H1 (cell line): ENCODE measurements around the gene PI4KA. TPM values are rescaled to one million over a fixed set of nuclear protein-coding genes. Genes with fewer than 3 reads are reported as not detected.
A peak's percentile ranks its signal among the peaks of the same experiment; 100 is the strongest.

Experiments
- CTCF ChIA-PET: fragments of 300-600 bp; sonication (Branson Sonifier 250); formaldehyde crosslinking; loops from one replicate; lab custom pipeline; 2021; ENCODE audit not compliant: partially characterized antibody; lab: Charles Lee
- POLR2A ChIA-PET: fragments of 300-600 bp; sonication (Branson Sonifier 250); formaldehyde crosslinking; loops from one replicate; lab custom pipeline; 2021; ENCODE audit warnings: inconsistent platforms; ENCODE audit not compliant: partially characterized antibody; lab: Charles Lee
- DNase-seq, 2 experiments: peaks; one replicate each; pipeline versions ENCODE4 v3.0.0 to v3.0.0-alpha.2; 2010 to 2022; ENCODE audit warnings: low spot score in 2 of 2, low read depth in 1 of 2, mixed read lengths in 1 of 2
- FAIRE-seq: peaks from 2 replicates; lab custom pipeline; 2011; peaks lifted over from hg19 to GRCh38; lab: Jason Lieb, UNC
- H2AFZ ChIP-seq: 2 replicates; pipeline ENCODE4 v1.8.1; 2012; ENCODE audit warnings: low read length, inconsistent platforms
- H2AK5ac ChIP-seq: 2 replicates; pipeline ENCODE4 v1.6.1; 2013; ENCODE audit warnings: low read depth, low read length
- H2BK120ac ChIP-seq: replicated peaks from 2 replicates; pipeline ENCODE3; 2013; ENCODE audit warnings: low read depth, low read length, inconsistent platforms
- H2BK12ac ChIP-seq: 2 replicates; pipeline ENCODE4 v1.6.1; 2013; ENCODE audit warnings: low read depth, low read length
- H2BK15ac ChIP-seq: 2 replicates; pipeline ENCODE4 v1.6.1; 2013; ENCODE audit warnings: low read length
- H2BK20ac ChIP-seq: 2 replicates; pipeline ENCODE4 v1.6.1; 2013; ENCODE audit warnings: low read length
- H2BK5ac ChIP-seq: 2 replicates; pipeline ENCODE4 v1.6.1; 2013; ENCODE audit warnings: low read depth, low read length
- H3K14ac ChIP-seq: 2 replicates; pipeline ENCODE4 v1.6.1; 2013; ENCODE audit warnings: inconsistent platforms; ENCODE audit not compliant: insufficient read length
- H3K18ac ChIP-seq: 2 replicates; pipeline ENCODE4 v1.6.1; 2013; ENCODE audit warnings: low read length; ENCODE audit errors: extremely low read depth
- H3K23ac ChIP-seq: 2 replicates; pipeline ENCODE4 v1.6.1; 2013; ENCODE audit warnings: inconsistent platforms; ENCODE audit not compliant: insufficient read length
- H3K23me2 ChIP-seq: 2 replicates; pipeline ENCODE4 v1.6.1; 2013; ENCODE audit warnings: low read depth, low read length
- H3K27ac ChIP-seq: 2 replicates; pipeline ENCODE4 v1.6.1; 2011; ENCODE audit warnings: low read depth, low read length, inconsistent platforms
- H3K27me3 ChIP-seq, 4 experiments: replicated peaks in 1 of 4; 1 replicate in 1 of 4; 2 replicates in 3 of 4; pipeline versions ENCODE4 v1.6.1 to v1.8.1; 2011 to 2013; ENCODE audit warnings: low read length in 3 of 4, mild to moderate bottlenecking in 3 of 4, inconsistent platforms in 2 of 4, mixed read lengths in 2 of 4, moderate library complexity in 1 of 4; ENCODE audit not compliant: control insufficient read depth in 3 of 4, insufficient read depth in 3 of 4; ENCODE audit errors: extremely low read depth in 1 of 4
- H3K36me3 ChIP-seq, 4 experiments: 2 replicates each; pipeline versions ENCODE4 v1.6.1 to v1.8.1; 2011 to 2013; ENCODE audit warnings: mild to moderate bottlenecking in 4 of 4, low read length in 3 of 4, moderate library complexity in 2 of 4, control low read depth in 1 of 4, inconsistent platforms in 1 of 4; ENCODE audit not compliant: insufficient read depth in 4 of 4, control insufficient read depth in 2 of 4
- H3K4ac ChIP-seq: replicated peaks from 2 replicates; pipeline ENCODE3; 2013; ENCODE audit warnings: low read length, low read depth, mixed read lengths, inconsistent platforms; ENCODE audit not compliant: insufficient read length
- H3K4me1 ChIP-seq, 4 experiments: replicated peaks in 1 of 4; 1 replicate in 1 of 4; 2 replicates in 3 of 4; pipeline versions ENCODE4 v1.6.1 to v1.8.1; 2011 to 2013; ENCODE audit warnings: low read length in 3 of 4, inconsistent platforms in 2 of 4, mixed read lengths in 1 of 4; ENCODE audit not compliant: insufficient read depth in 4 of 4, control insufficient read depth in 3 of 4
- H3K4me2 ChIP-seq, 2 experiments: 2 replicates each; pipeline versions ENCODE4 v1.6.1 to v1.8.1; 2011 to 2013; ENCODE audit warnings: low read depth in 2 of 2, low read length in 2 of 2, control low read depth in 1 of 2, inconsistent platforms in 1 of 2, mild to moderate bottlenecking in 1 of 2; ENCODE audit not compliant: insufficient read depth in 1 of 2
- H3K4me3 ChIP-seq, 4 experiments: fragments of 200-600, 300-600 bp in 1 of 4; sonication (generic), shearing (Covaris generic), sonication (Bioruptor Twin) in 1 of 4; 2 replicates each; pipeline versions ENCODE4 v1.5.1 to v1.8.1; 2011 to 2016; ENCODE audit warnings: low read length in 4 of 4, low read depth in 3 of 4, control low read depth in 2 of 4, inconsistent platforms in 2 of 4, mild to moderate bottlenecking in 2 of 4, mixed read lengths in 1 of 4, moderate library complexity in 1 of 4; ENCODE audit not compliant: insufficient read depth in 2 of 4; ENCODE audit errors: extremely low read depth in 1 of 4
- H3K56ac ChIP-seq: replicated peaks from 2 replicates; pipeline ENCODE3; 2013; ENCODE audit warnings: low read depth, mild to moderate bottlenecking, mixed read lengths, low read length, inconsistent platforms; ENCODE audit not compliant: insufficient read length
- H3K79me1 ChIP-seq: 2 replicates; pipeline ENCODE4 v1.6.1; 2013; ENCODE audit warnings: low read depth, low read length, control low read depth
- H3K79me2 ChIP-seq, 2 experiments: 2 replicates each; pipeline versions ENCODE4 v1.6.1 to v1.8.1; 2012 to 2013; ENCODE audit warnings: low read length in 2 of 2, mild to moderate bottlenecking in 2 of 2, inconsistent platforms in 1 of 2; ENCODE audit not compliant: insufficient read depth in 2 of 2, control insufficient read depth in 1 of 2
- H3K9ac ChIP-seq, 4 experiments: replicated peaks in 1 of 4; 1 replicate in 1 of 4; 2 replicates in 3 of 4; pipeline versions ENCODE4 v1.6.1 to v1.8.1; 2011 to 2013; ENCODE audit warnings: low read depth in 3 of 4, low read length in 3 of 4, control low read depth in 2 of 4, mild to moderate bottlenecking in 2 of 4, moderate library complexity in 2 of 4, inconsistent platforms in 1 of 4; ENCODE audit errors: extremely low read depth in 1 of 4
- H3K9me3 ChIP-seq, 2 experiments: 2 replicates each; pipeline versions ENCODE4 v1.6.1 to v1.8.1; 2012 to 2013; ENCODE audit warnings: mild to moderate bottlenecking in 2 of 2, moderate library complexity in 2 of 2, control low read depth in 1 of 2, inconsistent platforms in 1 of 2, low read depth in 1 of 2, low read length in 1 of 2, mixed read lengths in 1 of 2; ENCODE audit not compliant: insufficient read depth in 2 of 2
- H4K20me1 ChIP-seq, 2 experiments: replicated peaks in 1 of 2; 2 replicates each; pipeline versions ENCODE3 to v1.8.1; 2011 to 2013; ENCODE audit warnings: inconsistent platforms in 2 of 2, low read length in 2 of 2, mild to moderate bottlenecking in 1 of 2; ENCODE audit not compliant: insufficient read depth in 2 of 2, control insufficient read depth in 1 of 2
- H4K5ac ChIP-seq: 2 replicates; pipeline ENCODE4 v1.6.1; 2013; ENCODE audit warnings: low read length, low read depth, mixed read lengths, inconsistent platforms; ENCODE audit not compliant: insufficient read length
- H4K8ac ChIP-seq: 2 replicates; pipeline ENCODE4 v1.8.0; 2013; ENCODE audit warnings: mild to moderate bottlenecking, moderate library complexity, low read length, inconsistent platforms; ENCODE audit not compliant: insufficient read depth; ENCODE audit errors: extremely low read depth
- H4K91ac ChIP-seq: replicated peaks from 2 replicates; pipeline ENCODE3; 2013; ENCODE audit warnings: low read length, mixed read lengths, inconsistent platforms; ENCODE audit not compliant: insufficient read length
- EZH2 ChIP-seq: fragments of 200-600 bp; sonication (generic); IDR thresholded peaks from 2 replicates; pipeline ENCODE4 v1.7.1; 2012; ENCODE audit warnings: low read depth, mild to moderate bottlenecking, moderate library complexity, low read length, inconsistent platforms; ENCODE audit not compliant: severe bottlenecking
- PHF8 ChIP-seq: fragments of 200-600 bp; sonication (generic); conservative IDR thresholded peaks from 2 replicates; pipeline ENCODE4 v1.7.1; 2012; ENCODE audit warnings: low read depth, mild to moderate bottlenecking, inconsistent platforms, low read length, moderate library complexity
- SRF ChIP-seq: IDR thresholded peaks from 2 replicates; pipeline ENCODE4 v1.6.1; 2011; ENCODE audit warnings: mild to moderate bottlenecking, low read depth, low read length, moderate library complexity
- WGBS, 2 experiments: shearing (Covaris generic) in 1 of 2; methylation state at CpG; one replicate each; pipeline versions ENCODE4 v1.1.6 to v1.1.7; 2013 to 2015; ENCODE audit warnings: low lambda C conversion rate in 2 of 2, mixed read lengths in 2 of 2, inconsistent platforms in 1 of 2, low coverage in 1 of 2, missing lambda C conversion rate in 1 of 2; ENCODE audit not compliant: insufficient replicate concordance in 2 of 2, insufficient coverage in 1 of 2, insufficient read length in 1 of 2; ENCODE audit errors: extremely low coverage in 1 of 2, missing lambda C conversion rate in 1 of 2; 5-methylcytosine and 5-hydroxymethylcytosine counted together
- polyA plus RNA-seq, 7 experiments: library from polyadenylated mRNA; depleted of rRNA in 3 of 7; stranded (reverse) in 5 of 7; unstranded in 2 of 7; fragments of >200 nt in 5 of 7; fragments of 200-250 nt in 2 of 7; gene quantifications; 1 replicate in 5 of 7; 2 replicates in 1 of 7; 4 replicates in 1 of 7; pipeline versions ENCODE4 v1.2.1 to v1.2.3, GENCODE V29; 2011 to 2013; ENCODE audit warnings: missing spikeins in 2 of 7, mixed read lengths in 2 of 7
- total RNA-seq: library from RNA; stranded (reverse); fragmentation: NEBNext Ultra II Directional; extraction: Animal tissue kit (Norgen Biotek cat#: 25700); gene quantifications from 2 replicates; pipeline ENCODE4 v1.2.1, GENCODE V29; 2021

PI4KA gene
- total and polyA plus RNA-seq, 2 of the 8 experiments (the other 6 are each of a cell fraction or from before 2014, with no cell fraction given) = 22.5 to 37.7 TPM

GRCh38 chr22:20657963-20658362 is 200.6 kb downstream of the PI4KA start:
- H2AFZ ChIP-seq = no peak overlapping the region
- TF ChIP-seq PHF8 (no peak), EZH2 (no peak), SRF (no peak)

More at GRCh38 chr22:20657963-20658362, 200.6 kb downstream of the PI4KA start:
- FAIRE-seq (no peak), DNase-seq (peak in 1 of 2 experiments; percentile 4)
- no peak overlapping the region for H2BK15ac ChIP-seq
- no peak overlapping the region for H2BK20ac ChIP-seq
- no peaks in the 10 kb centered on the region for H3K9me3 ChIP-seq
- WGBS, 2 experiments = 71 to 93% methylated on average over 2 to 4 of the region's 5 CpGs
- H4K8ac ChIP-seq = no peak overlapping the region
- no peaks in the 10 kb centered on the region for H3K79me1 ChIP-seq
- H3K18ac ChIP-seq = no peak overlapping the region
- H2BK5ac ChIP-seq = no peak overlapping the region
- H3K23ac ChIP-seq = no peak overlapping the region
- H3K4me1 ChIP-seq = no peaks in the 10 kb centered on the region
- no peak overlapping the region for H3K4me3 ChIP-seq
- H4K91ac ChIP-seq = no peak overlapping the region
- H3K27ac ChIP-seq = no peak overlapping the region
- no peak overlapping the region for H2AK5ac ChIP-seq
- ChIA-PET POLR2A (no interaction called here), CTCF (no interaction called here)
- H3K36me3 ChIP-seq = no peaks in the 10 kb centered on the region
- no peak overlapping the region for H3K14ac ChIP-seq
- no peak overlapping the region for H4K5ac ChIP-seq
- no peak overlapping the region for H3K4me2 ChIP-seq
- no peak overlapping the region for H3K9ac ChIP-seq
- no peak overlapping the region for H3K56ac ChIP-seq
- no peak overlapping the region for H2BK12ac ChIP-seq
- no peak overlapping the region for H2BK120ac ChIP-seq
- no peaks in the 10 kb centered on the region for H4K20me1 ChIP-seq
- no peaks in the 10 kb centered on the region for H3K79me2 ChIP-seq
- H3K4ac ChIP-seq = no peak overlapping the region
- H3K23me2 ChIP-seq = no peaks in the 10 kb centered on the region; the same call in 1 of the 2 replicates
- no peaks in the 10 kb centered on the region for H3K27me3 ChIP-seq
